HG03196 (cell line): ENCODE measurements around the gene NOS1.

Experiments used
- ATAC-seq: cut with Tn5 transposase; IDR thresholded peaks from one replicate; pipeline ENCODE4 v1.9.1; 2021; ENCODE audit not compliant: unreplicated experiment

NOS1 gene

DNA sequence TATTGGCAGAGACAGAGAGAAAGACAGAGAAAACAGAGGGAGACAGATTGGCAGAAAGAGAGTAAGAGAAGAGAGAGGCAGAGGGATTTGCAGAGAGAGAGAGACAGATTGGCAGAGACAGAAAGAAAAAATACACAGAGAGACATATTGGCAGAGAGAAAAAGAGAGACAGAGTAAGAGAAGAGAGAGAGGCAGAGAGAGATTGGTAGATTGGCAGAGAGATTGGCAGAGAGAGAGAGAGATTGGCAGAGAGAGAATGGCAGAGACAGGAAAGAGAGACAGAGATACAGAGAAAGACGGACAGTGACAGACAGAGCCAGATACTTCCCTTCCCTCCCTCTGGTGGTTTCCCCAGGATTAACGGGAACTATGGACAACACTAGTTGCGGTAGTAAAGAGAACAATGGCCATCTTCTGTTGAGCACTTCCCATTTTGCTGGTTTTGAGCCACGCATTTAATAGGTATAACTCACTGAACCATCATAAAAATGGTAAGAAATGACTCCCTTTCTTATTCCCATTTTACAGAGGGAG, 2.6 kb upstream of the NOS1 start:
- ATAC-seq = no peak

DNA sequence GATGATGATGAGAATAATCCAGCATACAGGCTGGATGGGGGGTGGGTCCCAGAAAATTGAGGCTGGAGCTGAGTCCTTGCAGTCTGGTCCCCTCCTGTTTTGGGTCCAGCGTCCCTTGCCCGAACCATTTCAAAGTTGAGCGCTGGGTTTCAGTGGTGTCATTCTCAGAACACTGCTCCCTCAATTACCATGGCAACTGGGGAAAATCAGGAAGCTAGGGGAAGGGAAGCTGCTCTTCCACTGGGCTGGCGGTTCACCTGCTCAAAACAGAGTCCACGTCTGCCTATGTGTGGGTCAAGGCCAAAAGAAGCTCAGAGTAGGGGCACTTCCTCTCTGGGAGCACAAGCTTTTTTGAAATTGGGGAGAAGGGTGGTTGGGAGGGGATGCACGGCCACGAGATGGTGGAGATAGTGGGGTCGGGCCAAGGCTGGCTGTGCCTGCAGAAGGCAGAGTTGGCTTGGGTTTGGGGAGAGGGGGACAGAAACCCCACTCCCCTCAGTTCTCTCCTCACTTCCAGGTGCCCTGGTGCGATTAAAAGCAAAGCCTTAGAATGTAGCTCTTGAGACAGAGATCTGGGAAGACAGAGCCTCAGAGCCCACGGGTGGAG, 1.7 kb upstream of the NOS1 start:
- ATAC-seq = no peak

DNA sequence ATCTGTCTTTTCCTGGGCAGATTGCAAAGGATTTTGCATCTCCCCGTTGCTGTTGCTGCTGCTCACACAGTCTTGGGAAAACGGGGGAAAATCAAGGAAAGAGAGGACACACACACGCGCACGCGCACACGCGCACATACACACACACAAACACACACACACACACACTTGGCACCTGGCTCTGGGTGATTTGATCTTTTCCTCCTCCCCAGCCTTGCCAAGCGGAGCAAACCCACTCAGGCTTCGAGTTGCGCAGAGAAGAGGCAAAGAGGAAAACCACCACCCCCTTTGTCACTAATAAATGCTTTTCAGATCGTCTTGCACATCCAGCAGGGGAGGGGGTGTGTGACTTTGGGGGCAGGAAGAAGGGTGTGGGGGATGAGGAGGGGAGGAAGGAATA, 965 bp upstream of the NOS1 start:
- no peak for ATAC-seq

DNA sequence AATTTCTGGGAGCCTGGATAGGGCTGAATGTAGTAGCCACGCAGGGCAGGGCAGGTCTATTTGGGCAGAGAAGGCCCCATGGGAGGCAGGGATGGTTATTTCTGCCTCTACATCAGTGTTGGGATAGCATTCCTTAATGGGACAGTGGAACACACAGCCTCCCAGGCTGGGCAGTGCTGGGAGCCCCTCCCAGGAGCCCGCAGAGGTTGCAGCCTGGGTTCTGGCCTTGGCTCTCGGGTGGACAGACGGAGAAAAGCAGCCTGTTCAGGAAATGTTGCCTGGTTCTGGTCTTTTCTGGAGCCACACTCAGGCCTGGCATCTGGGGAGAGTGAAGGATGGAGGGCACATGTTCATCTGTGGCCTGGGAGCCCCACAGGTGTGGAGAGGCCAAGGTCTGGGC, 479 bp upstream of the NOS1 start:
- no peak for ATAC-seq

DNA sequence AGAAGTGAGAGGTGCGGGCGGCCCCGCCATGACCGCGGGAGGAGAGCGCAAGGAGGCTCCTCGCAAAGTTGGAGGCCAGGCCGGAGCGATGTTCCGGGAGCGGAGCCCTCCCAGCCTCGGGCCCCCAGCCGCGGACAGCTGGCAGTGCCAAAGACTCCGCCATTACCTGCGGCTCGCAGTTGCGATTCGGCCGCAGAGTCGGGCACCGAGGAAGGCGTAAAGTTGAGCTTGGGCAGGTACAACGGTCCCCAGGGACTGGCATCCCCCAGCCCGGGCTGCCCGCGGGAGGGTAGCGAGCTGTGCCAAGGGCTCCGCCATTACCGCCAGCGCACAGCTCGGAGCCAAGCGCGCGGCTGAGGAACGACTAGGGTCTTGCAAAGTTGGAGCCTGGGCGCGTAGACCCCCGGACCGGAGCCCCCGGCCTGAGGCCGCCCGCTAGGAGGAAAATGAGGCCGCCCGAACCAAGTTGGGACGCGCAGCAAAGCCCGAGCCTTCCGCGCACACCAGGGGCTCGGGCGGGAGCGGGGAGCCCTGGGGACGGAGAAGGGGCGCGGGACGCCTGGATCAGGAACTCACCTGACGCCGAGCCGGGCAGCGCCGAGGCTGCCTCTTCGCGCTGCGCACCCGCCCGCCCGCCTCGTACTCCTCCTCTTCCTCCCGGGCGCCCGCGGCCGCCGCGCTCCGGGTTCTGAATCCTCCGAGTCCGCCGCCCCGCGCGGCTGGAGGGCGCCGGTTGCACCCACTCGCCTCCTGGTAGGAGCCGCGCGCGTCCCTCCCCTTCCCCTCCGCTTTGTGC, 677 bp downstream of the NOS1 start:
- no peak for ATAC-seq

DNA sequence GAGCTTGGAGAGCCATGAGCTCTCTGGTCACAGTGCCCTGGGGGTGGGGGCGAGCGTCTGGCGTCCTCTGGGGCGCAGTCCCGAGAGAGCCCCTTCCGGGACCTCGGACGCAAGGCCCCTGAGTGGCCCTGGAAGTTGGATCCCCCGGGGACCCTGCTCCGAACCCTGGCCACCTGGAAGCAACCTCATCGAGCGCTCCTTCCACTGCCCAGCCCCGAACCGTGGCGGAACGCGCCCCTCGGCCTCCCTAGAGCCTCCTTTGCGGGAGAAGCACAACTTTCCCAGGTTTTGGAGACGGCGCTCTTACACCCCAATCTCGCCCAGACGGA, 1.2 kb downstream of the NOS1 start:
- ATAC-seq = no peak

DNA sequence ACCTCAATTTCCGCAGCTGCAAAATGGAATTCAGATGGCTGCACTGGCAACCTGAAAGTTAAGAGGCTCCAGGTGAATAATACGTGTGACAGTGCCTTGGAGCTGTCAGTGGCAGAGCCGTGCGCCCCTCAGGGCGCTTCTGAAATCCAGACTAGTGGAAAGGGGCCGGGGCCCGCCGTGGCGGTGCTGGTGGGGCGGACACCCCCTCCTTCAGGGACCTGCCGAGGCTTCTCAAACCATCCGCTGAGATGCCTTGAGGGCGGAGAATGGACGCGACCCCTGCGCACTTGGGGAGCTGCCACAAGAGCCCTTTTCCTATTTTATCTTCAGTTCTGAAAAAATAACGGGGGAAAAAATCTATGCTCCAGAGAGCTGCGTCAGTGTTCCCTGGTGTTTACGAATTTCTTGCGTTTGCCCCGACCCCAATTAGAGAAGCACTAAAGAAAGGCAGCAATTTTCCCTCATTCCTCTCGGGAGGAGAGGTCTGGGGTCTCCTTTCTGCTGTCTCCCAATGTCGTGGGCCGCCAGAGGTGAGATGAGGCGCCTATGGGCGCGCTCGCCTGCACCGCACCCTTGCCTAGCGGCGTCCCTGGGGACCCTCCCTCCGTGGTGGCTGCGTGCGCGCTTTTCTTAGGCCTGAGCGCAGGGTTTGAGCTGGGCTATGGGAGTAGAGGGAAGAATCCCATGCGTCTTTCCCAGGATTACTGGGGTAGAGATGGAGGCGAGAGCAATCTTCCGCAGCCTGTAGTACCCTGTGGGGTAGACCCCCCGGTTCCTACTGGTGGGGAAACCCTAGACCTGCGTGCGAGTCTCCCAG, 2.2 kb downstream of the NOS1 start:
- no peak for ATAC-seq

DNA sequence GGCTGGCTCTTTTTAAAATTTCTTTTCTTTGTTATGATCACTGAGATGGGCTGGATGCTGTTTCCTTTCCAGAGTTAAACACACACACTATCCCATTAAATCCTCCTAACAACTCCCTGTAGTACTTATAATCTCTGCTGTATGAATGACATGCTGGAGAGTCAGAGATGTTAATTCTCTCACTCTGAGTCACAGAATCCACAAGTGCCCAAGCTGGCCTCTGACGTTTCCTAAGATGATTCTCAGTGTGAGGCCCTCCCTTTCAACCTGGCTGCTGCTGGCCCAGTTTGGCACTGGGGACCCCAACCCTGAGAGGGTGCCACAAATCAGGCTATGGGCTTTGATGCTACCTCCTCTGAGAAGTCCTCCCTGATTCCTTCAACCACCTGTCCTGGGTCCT, 5.4 kb downstream of the NOS1 start:
- no peak for ATAC-seq

DNA sequence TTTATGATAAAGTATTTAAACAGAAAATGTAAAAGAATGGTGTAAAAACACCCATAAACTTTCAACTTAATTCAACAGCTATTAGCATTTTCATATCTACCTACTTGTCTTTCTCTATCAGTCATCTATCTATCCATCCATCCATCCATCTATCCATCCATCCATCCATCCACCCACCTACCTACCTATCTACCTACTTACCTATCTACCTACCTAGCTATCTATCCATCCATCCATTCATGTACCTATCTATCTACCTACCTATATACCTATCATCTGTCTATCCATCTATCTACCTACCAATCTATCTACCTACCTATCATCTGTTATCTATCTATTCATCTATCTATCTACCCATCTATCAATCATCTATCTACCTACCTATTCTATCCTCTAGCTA, 8.5 kb downstream of the NOS1 start:
- ATAC-seq = no peak

DNA sequence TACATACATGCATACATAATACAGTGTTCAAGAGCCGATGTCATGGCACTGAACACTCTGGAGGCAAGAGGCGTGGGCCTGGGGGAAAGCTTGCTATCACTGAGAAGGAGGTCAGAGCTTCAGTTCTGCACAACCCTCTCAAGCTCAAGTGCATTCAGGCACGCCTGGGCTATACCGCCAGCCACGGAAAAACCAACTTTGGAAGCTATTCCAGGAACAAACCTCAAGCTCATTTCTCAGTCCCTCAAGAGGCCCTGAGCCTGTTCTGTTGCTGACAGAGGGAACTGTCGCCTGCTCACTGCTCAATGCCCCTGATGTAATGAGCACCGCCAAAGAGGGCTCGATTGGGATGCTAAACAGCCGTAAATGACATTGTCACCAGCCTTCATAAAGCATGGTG, 9.2 kb downstream of the NOS1 start:
- no peak for ATAC-seq

DNA sequence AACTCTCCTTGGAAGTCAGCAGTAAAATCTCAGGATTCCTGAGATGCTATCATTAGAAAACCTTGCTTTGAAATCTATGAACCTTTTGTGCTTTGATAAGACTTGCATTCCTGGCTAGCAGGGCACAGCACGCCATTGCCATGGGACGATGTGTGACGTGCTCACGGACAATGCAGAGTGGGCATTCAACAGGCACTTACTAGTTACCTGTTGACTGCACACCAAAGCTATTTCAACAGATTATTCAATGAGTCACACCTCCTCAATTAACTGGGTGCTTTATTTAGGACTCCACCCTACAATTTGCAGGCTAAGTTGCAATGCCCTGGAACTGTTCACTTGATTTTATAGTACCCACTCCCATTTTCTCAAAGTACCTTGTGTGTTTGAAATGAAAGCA, 11.3 kb downstream of the NOS1 start:
- ATAC-seq = no peak

DNA sequence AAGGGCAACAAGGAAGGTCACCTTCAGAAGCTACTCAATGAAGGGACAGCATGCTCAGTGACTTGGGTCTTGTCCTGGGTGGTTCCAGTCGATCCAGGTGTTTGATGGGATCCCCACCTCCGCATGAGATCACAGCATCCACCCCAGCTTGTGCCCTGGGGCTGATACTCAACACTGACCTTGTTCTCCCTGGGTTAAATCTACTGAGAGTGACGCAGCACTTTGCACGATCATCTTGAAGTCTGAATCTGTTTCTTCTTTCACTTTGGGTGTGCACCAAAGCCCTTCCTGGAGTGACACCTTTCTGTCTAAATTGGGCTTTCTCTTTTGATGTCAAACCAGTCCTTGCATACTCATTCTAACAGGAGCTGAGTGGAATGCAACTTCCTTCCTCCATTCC, 13.8 kb downstream of the NOS1 start:
- ATAC-seq = no peak

DNA sequence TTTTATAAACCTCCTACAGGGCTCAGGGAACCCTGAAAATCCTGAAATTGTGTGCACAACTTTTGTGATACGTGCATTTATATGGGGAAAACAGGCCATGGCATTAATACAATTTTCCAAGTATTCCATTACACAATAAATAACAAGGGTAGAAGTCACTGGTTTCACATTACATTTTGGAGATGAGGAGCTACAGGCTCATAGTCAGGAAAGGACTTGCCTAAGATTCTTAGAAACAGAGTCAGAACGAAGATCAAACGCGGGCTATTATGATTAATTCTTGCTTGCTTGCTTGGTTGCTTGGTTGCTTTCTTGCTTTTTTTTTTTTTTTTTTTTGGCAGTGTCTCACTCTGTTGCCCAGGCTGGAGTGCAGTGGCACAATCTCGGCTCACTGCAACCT, 16.7 kb downstream of the NOS1 start:
- no peak for ATAC-seq

DNA sequence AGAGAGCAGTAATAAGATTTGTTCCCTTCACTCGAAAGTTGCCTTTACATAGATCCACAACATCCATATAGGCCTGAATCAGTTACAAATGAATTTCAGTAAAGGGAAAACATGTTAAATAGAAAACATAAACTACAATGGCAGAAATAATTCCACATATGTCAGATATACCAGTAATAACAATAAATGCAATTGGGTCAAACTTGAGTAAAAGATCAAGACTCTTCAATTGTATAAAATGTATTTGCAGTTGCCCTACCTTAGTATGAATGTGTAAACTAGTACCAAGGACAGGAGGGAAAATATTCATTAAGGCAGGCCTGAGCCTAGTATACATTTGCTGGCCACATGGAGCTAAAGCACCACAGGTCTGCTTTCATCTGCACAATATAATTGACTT, 17.6 kb downstream of the NOS1 start:
- ATAC-seq = no peak

DNA sequence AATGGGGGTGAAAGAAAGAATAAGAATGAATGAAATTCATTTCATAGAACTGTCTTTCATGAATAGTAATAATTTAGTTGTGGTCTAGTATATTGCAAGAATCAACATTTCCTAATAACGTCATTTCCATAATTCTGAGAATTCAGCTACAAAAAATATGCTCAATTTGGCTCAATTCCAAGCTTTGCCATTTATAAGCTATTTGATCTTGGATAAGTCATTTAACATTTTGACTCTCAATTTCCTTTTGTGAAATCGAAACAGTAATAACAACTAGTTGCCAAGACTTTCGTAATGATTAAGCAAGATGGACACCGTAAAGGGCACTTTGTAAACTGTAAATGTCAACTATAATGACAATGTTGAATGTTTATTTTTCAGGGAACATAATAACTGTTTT, 18.1 kb downstream of the NOS1 start:
- ATAC-seq = no peak

DNA sequence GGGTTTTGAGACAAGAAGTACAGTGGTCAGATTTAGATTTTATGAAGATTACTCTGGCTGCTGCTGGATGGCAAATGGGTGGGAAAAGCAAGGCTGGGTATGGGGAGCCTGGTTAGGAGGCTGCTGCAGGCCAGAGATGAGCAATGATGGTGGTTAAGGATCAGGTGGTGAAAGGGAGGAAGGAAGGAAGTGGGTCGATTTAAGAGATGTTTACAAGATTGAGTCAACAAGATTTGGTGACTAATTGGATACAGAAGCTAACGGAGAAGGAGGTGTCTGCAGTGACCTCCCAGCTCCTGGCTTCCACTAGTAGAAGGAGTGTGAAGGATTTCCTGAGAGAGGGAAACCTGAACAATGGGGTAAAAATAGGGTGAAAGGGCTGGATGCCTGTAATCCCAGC, 18.7 kb downstream of the NOS1 start:
- no peak for ATAC-seq

DNA sequence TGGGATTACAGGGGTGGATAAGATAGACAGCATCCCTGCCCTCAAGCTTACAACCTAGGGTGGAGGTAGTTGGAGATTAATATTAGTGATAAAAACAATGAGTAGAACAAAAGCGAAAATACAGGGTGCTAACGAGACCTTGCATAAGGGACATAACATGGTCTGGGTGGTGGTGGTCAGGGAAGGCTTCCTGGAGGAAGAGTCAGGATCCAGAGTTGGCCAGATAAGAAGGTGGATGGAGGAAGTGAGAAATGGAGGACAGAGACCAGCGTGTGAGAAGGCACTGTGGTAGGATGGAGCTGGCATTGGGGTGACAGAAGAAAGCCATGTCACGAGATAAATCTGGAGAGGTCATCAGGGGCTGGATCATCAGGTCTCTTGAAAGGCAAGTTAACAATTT, 19.2 kb downstream of the NOS1 start:
- ATAC-seq = no peak

DNA sequence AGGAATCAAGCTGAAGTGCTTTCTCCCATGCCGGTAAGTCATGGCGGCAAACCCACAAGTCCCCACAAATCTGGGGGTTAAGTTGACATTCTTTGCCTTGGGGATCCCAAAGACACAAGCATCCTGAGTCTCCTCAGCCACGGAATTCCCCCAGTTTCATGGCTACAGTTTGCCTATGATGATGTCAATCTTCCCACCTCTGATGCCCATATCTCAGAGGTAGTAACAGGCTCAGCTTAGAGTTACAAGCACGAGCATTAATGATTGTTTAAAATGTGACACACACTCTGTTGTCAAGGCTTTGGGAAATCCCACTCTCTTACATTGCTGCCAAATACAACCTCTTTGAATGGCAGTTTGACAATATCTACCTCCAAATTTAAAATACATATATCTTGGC, 22.3 kb downstream of the NOS1 start:
- no peak for ATAC-seq

DNA sequence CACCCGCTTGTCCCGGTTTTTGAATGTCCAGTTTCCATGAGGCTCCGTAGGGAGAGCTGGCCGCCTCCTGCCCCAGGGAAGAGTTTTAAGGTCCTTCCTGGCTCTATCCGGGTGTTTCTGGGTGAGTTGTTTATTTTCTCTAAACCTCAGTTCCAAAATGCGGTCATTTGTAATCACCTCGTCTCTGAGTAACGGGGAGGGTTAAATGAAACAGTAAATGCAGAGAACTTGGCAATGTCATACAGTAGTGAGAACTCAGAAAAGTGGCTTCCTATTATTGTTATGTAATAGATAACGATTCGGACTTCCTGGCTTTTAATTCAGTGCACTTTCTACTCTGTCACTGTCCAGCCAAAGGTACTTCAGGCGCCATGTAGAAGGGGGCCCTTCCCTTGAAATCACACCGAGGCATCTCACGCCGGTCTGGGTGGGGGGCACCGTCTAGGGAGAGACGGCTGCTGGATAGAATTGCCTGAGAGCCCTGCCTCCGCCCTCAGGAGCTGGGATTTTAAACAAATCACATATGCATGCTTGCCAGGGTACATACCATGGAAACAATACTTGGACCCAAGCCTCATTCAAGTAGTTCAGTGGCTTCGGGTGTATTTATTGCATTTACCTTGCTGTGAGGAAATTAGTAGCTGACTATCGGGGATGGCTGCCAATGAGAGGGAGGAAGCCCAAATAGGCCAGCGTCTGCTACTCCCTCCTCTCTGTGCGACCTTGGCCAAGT, 26.4 kb downstream of the NOS1 start:
- no peak for ATAC-seq

DNA sequence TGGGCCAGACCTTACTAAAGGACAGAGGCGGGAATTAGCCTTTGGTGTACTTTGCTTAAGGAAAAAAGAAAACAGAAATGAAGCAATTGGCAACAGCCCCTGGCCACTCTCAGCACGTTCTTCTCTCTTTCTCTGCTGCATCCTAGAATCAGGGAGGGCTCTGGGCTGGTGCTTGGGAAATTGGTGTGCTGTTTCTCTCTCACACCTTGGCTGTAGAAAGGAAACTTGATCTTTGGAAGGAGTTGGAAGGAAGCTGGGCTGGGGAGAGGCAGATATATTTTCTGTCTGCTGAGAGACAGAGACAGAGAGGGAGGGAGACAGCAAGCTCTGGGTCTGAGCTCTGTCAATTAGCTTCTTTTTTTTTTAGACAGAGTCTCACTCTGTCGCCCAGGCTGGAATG, 27.4 kb downstream of the NOS1 start:
- no peak for ATAC-seq

DNA sequence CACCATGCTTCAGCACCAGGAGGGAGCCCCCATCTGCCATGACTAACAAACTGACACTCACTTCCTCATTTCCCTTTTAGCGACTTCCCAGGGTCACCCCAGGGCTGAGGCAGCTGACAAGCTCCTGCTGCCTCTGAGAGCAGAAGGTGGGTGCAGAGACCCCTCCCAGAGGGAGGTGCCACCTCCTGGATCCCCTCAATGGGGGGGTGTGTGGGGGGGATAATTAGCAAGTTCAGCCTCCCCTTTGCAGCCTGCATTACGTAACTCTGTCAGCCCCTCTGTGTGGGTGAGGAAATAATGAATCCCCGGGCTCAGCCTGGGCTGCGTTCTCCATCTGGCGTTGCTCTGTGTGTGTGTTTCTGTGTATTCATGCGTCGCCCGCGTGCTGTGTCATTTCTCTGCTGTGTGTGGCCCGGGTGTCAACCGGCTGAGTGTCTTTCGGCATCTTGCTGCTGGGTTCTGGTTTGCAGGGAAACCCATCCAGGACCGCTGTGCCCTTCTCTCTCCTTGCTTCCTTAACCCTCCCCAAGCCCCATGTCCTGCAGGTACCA, 28.0 kb downstream of the NOS1 start:
- no peak for ATAC-seq
